ENCODE data around the gene MLLT3.

Gene MLLT3

DNA sequence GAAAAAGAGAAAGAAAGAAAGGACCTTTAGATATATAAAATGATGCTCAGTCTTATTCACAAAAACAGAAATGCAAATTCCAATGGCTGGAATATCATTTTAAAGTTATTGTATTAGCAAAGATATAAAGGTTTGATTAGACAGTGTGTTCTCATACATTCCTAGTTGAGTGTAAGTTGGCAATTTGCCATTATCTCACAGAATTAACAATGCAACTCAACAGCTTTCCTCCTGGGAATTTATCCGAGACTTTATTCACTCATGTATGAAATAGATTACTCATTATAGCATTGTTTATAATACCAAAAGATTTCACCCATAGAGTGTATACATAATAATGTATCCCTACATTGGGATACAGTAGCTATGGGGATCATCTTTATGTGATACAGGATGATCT, 27.1 kb upstream of the MLLT3 start:
- TF ChIP-seq, protein P1, sequence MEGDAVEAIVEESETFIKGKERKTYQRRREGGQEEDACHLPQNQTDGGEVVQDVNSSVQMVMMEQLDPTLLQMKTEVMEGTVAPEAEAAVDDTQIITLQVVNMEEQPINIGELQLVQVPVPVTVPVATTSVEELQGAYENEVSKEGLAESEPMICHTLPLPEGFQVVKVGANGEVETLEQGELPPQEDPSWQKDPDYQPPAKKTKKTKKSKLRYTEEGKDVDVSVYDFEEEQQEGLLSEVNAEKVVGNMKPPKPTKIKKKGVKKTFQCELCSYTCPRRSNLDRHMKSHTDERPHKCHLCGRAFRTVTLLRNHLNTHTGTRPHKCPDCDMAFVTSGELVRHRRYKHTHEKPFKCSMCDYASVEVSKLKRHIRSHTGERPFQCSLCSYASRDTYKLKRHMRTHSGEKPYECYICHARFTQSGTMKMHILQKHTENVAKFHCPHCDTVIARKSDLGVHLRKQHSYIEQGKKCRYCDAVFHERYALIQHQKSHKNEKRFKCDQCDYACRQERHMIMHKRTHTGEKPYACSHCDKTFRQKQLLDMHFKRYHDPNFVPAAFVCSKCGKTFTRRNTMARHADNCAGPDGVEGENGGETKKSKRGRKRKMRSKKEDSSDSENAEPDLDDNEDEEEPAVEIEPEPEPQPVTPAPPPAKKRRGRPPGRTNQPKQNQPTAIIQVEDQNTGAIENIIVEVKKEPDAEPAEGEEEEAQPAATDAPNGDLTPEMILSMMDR (IDR thresholded peaks at IDR 0.05; ENCODE audit: control extremely low read depth, extremely low read depth, low read depth, missing control alignments): no peak
- no peak for DNase-seq (ENCODE audit: extremely low spot score)
- ChIA-PET CTCF (interaction anchor here (0.8 to 4.0 kb wide), 4 partner anchors 12 to 292 kb away, joined by 3 to 30 read pairs (median 7); no protein-coding TSS in a partner anchor), POLR2A (no interaction called here)

DNA sequence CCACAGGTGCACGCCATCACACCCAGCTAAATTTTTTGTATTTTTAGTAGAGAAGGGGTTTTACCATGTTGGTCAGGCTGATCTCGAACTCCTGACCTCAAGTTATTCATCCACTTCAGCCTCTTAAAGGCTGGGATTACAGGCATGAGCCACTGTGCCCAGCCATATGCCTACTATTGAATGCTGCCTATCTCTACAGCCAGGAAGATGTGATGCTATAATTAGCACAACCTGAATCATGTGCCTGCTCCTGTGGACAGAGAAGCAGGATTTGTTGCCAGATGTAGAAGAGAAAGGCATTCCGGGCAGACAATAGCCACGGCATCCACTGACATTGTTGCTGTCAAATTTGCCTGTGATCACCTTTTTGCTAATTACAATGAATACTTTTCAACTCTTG, 24.4 kb upstream of the MLLT3 start:
- CTCF ChIA-PET: interaction anchor here (1.0 to 1.6 kb wide), 3 partner anchors 14 to 57 kb away, joined by 3 to 4 read pairs (median 3); no protein-coding TSS in a partner anchor

DNA sequence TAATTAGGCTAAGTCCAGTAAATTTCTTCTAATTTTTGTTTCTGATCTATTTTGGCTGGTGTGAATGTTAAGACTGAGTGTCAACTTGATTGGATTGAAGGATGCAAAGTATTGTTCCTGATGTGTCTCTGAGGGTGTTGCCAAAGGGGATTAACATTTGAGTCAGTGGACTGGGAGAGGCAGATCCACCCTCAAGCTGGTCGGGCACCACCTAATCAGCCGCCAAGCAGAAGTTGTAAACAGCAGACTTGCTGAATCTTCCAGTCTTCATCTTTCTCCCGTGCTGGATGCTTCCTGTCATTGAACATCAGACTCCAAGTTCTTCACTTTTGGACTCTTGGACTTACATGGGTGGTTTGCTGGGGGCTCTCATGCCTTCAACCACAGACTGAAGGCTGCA, 21.4 kb upstream of the MLLT3 start:
- CTCF ChIA-PET: interaction anchor here (1.4 to 2.1 kb wide), 2 partner anchors 19 to 55 kb away, joined by 3 to 11 read pairs; no protein-coding TSS in a partner anchor
- TF ChIP-seq, protein P1 (IDR thresholded peaks at IDR 0.05; ENCODE audit: control extremely low read depth, extremely low read depth, low read depth, missing control alignments): no peak
- POLR2A ChIA-PET: no interaction called here
- DNase-seq (ENCODE audit: extremely low spot score): no peak

More for the DNA sequence above, 24.4 kb upstream of the MLLT3 start:
- POLR2A ChIA-PET: no interaction called here
- TF ChIP-seq, protein P1 (IDR thresholded peaks at IDR 0.05; ENCODE audit: control extremely low read depth, extremely low read depth, low read depth, missing control alignments): no peak
- DNase-seq (ENCODE audit: extremely low spot score): no peak

DNA sequence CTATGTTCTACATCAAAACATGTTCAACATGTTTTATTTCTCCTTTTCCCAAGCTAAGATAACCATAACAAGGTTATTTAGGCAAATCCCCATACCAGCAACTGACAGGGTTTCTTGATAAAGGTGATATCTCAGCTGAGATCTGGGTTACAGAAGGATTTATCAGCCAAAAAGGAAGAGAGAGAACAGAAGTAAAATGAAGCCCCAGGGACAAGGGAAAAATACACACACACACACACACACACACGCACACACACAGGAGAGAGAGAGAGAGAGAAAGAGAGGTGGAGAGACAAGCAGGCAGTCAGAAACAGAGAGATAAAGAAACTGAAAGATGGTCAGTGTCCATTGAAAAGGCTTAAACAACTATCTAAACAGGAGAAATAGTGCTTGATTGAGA, 19.7 kb upstream of the MLLT3 start:
- CTCF ChIA-PET: interaction anchor here (0.6 to 1.0 kb wide), 2 partner anchors 33 to 300 kb away, joined by 3 read pairs; no protein-coding TSS in a partner anchor
- TF ChIP-seq, protein P1 (IDR thresholded peaks at IDR 0.05; ENCODE audit: control extremely low read depth, extremely low read depth, low read depth, missing control alignments): no peak
- no peak for DNase-seq (ENCODE audit: extremely low spot score)
- POLR2A ChIA-PET: no interaction called here

DNA sequence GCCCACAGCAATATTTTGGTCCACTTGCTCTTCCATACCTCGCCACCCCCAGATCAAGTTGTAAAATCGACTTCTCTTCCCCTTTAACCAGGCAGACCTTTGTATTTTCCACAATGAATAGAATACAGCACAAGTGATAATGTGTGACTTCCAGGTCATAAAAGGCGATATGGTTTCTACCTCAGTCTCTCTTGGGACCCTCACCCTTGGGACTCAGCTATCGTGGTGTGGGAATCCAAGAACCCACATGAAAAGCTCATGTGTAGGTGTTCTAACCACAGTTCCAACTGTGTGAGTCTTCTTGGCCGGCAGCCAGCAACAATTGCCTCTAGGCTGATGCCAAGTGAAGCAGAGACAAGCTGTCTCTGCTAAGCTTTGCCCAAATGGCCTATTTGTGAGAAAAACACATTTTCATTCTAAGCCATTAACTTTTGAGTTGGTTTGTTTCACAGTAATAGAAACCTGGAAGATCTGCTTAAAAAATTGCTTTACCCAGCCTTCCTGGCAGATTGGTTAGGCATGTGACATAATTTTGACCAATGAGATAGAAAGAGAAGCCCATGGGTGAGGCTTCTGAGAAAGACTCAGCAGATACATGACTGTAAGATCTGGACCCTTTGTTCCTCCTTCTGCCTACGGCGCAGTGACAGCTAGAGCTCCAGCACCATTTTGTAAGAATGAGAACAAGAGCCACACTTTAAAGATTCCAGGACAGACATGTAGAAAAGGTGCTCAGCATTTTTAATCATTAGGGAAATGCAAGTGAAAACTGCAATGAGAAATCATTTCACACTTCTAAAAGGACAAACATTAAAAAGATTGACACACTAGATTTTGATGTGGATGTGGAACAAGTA, 18.3 kb upstream of the MLLT3 start:
- peak; percentile 40 for DNase-seq (ENCODE audit: extremely low spot score)
- POLR2A ChIA-PET: interaction anchor here (0.9 kb wide), 1 partner anchor 43 kb away, joined by 4 read pairs; the partner anchor contains the start of gene FOCAD
- TF ChIP-seq, protein P1 (IDR thresholded peaks at IDR 0.05; ENCODE audit: control extremely low read depth, extremely low read depth, low read depth, missing control alignments): no peak
- CTCF ChIA-PET: interaction anchor here (0.9 to 6.7 kb wide), 6 partner anchors 9 to 300 kb away, joined by 3 to 60 read pairs (median 4); partner anchors contain the start of gene MLLT3

DNA sequence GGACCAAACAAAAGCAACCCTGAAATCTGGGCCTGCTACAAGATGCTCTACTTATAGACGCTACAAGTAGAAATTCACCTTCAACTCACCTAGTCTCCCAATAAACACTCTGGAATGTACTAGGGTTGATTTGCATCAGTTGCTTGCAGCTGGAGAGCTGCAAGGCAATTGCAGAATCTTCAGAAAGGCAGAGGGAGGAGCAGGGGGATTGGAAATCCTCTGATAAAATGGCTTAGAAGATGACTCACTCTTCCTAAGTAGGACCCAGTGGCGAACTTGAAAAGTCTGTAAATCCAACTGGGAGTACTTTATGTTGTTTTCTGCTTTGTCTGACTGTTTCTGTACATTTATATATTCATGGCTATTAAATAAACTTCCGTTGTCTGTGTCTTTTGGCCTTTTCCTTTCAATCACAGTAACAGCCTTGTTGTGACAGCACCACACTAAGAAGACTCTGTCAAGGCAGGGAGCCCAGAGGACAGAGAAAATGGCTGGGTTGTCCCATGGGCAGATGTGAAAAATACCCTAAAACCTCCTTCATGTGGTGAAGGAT, 14.7 kb upstream of the MLLT3 start:
- TF ChIP-seq, protein P1 (IDR thresholded peaks at IDR 0.05; ENCODE audit: control extremely low read depth, extremely low read depth, low read depth, missing control alignments): no peak
- DNase-seq (ENCODE audit: extremely low spot score): no peak
- CTCF ChIA-PET: interaction anchor here (1.5 to 6.7 kb wide), 3 partner anchors 11 to 112 kb away, joined by 3 to 60 read pairs (median 30); no protein-coding TSS in a partner anchor
- POLR2A ChIA-PET: no interaction called here
